A549 treated with AZD9567 at 1 μM for 4 hours (cell line): Measurements from ENCODE around the gene EMC8. TPM values are rescaled to one million over a fixed set of nuclear protein-coding genes. Genes with fewer than 3 reads are reported as not detected.

Experiments
- total RNA-seq: library from RNA; stranded (reverse); fragments of 200-300 nt; extraction: Qiagen RNA extraction; gene quantifications from 5 replicates; pipeline ENCODE4 v1.2.3, GENCODE V29; 2022; ENCODE audit not compliant: insufficient read depth

Gene EMC8
- total RNA-seq = 69.0 to 74.6 TPM (median 73.8 TPM) in 5 replicates

GRCh38 chr16:85799497-85800320, at the start of gene EMC8, which contains the start of gene COX4I1:
EMC8 (minus strand) TSS chr16:85799544; CDS start chr16:85799295, 249 bp downstream.
COX4I1 (plus strand) TSS chr16:85799695; CDS start chr16:85801206, 1,511 bp downstream.

GRCh38 chr16:85750827-85751697, 48.3 kb downstream of the EMC8 start, which contains the start of gene C16orf74:
C16orf74 (minus strand) TSS chr16:85751096; CDS start chr16:85735217, 15,879 bp downstream.

Other genes starting within 250 kb of the EMC8 start
- gene GSE1, start 186.2 kb downstream of the EMC8 start, total RNA-seq = 16.8 to 23.0 TPM (median 20.1 TPM) in 5 replicates
- 28.6 to 32.0 TPM (median 30.9 TPM) in 5 replicates for gene GINS2, start 110.6 kb downstream of the EMC8 start, total RNA-seq
- gene C16orf74, start 48.4 kb downstream of the EMC8 start, total RNA-seq = 11.0 to 16.3 TPM (median 13.0 TPM) in 5 replicates
- gene COX4I1, start 151 bp upstream of the EMC8 start, total RNA-seq = 806 to 830 TPM (median 811 TPM) in 5 replicates
- gene IRF8, start 99.6 kb upstream of the EMC8 start, total RNA-seq = 0.26 to 0.31 TPM (median 0.28 TPM) in 4 of 5 replicates, not detected in the other